ENCODE measurements around the gene ZNF652.
"Not testable (repeated sequence)": the region's sequence is repeated elsewhere in the genome, so short reads cannot be mapped to it uniquely, and the experiment has no call there.

The ZNF652 gene

DNA sequence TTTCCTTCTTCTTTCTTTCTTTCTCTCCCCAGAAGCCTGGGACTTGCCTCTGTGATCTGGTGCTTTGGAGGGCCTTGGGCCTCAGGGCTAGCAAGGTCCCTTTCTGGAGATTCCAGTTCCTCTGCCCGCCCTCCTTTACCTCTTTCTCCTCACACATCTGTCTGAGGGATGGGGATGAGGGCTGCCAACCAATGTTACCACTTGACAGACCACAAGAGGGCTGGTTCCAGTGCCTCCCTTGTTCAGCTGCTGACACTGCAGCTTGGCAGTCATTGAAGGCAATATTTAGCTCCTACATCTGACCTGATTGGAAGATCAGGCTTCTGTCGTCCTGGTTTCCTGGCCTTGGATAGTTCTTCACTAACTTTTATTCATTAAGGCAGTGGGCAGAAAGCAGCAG, 3.6 kb upstream of the ZNF652 start:
- Histone ChIP-seq H3K27me3 (ENCODE audit: low read depth, low read length) (no peaks in the 10 kb centered on the region), H3K27ac (ENCODE audit: low read length) (no peak overlapping the region), H3K4me3 (ENCODE audit: low read depth in 1 of 2, low read length in 2 of 2) (no peak overlapping the region), H3K36me3 (ENCODE audit: control insufficient read depth in 1 of 2, insufficient read depth in 2 of 2, low read length in 2 of 2) (no peaks in the 10 kb centered on the region), H3K9me3 (ENCODE audit: control insufficient read depth in 1 of 2, low read length in 2 of 2) (no peaks in the 10 kb centered on the region), H3K4me1 (ENCODE audit: control insufficient read depth in 1 of 2, insufficient read depth in 2 of 2, low read length in 2 of 2) (peaks cover 0 to 2% of the 10 kb centered on the region in 2 donors)

DNA sequence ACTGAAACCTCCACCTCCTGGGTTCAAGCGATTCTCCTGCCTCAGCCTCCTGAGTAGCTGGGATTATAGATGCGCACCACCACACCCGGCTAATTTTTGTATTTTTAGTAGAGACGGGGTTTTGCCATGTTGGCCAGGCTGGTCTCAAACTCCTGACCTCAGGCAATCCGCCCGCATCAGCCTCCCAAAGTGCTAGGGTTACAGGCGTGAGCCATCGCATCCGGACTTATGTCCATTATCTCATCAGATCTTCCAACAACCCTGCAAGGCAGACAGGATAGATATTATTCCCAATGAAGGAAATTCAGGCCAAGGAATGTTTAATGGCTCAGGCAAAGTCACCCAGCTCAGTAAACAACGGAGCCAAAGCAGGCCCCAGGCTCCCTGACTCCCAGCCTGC, 3.1 kb upstream of the ZNF652 start:
- H3K27me3 ChIP-seq (ENCODE audit: low read depth, low read length); H3K27ac ChIP-seq (ENCODE audit: low read length); H3K36me3 ChIP-seq (ENCODE audit: control insufficient read depth in 1 of 2, insufficient read depth in 2 of 2, low read length in 2 of 2); H3K9me3 ChIP-seq (ENCODE audit: control insufficient read depth in 1 of 2, low read length in 2 of 2); H3K4me3 ChIP-seq (ENCODE audit: low read depth in 1 of 2, low read length in 2 of 2); H3K4me1 ChIP-seq (ENCODE audit: control insufficient read depth in 1 of 2, insufficient read depth in 2 of 2, low read length in 2 of 2): not testable (repeated sequence)

DNA sequence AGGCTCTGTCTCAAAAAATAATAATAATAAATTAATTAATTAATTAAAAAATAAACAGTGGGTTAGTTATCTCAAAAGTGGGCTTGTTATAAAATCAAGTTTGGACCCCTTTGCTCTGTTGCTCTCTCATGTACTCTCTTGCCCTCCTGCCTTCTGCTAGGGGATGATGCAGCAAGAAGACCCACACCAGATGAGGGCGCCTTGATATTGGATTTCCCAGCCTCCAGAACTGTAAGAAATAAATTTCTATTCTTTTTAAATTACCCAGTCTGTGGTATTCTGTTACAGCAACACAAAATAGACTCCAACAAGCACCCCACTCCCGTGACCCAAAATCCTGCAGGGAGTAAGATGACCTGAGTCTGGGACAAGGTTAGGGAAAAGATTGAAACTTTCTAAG, 2.1 kb upstream of the ZNF652 start:
- H3K9me3 ChIP-seq (ENCODE audit: control insufficient read depth in 1 of 2, low read length in 2 of 2), result no peaks in the 10 kb centered on the region
- no peaks in the 10 kb centered on the region for H3K36me3 ChIP-seq (ENCODE audit: control insufficient read depth in 1 of 2, insufficient read depth in 2 of 2, low read length in 2 of 2)
- H3K27ac ChIP-seq (ENCODE audit: low read length), result no peak overlapping the region
- H3K4me3 ChIP-seq (ENCODE audit: low read depth in 1 of 2, low read length in 2 of 2), result no peak overlapping the region
- peaks cover 7 to 17% of the 10 kb centered on the region in 2 donors for H3K4me1 ChIP-seq (ENCODE audit: control insufficient read depth in 1 of 2, insufficient read depth in 2 of 2, low read length in 2 of 2)
- H3K27me3 ChIP-seq (ENCODE audit: low read depth, low read length), result no peaks in the 10 kb centered on the region

DNA sequence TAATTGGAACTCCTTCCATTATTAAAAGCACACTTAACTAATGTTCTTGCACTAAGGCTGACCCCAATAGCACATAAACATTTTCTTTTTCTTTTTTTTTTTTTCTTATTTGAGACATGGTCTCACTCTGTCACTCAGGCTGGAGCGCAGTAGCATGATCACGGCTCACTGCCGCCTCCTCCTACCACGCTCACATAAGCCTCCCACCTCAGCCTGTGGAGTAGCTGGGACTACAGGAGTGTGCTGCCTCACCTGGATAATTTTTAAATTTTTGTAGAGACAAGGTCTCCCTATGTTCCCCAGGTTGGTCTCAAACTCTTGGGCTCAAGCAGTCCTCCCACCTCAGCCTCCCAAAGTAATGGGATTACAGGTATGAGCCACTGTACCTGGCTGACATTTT, 1.2 kb upstream of the ZNF652 start:
- Histone ChIP-seq H3K4me3 (ENCODE audit: low read depth in 1 of 2, low read length in 2 of 2) (no peak overlapping the region), H3K36me3 (ENCODE audit: control insufficient read depth in 1 of 2, insufficient read depth in 2 of 2, low read length in 2 of 2) (no peaks in the 10 kb centered on the region), H3K4me1 (ENCODE audit: control insufficient read depth in 1 of 2, insufficient read depth in 2 of 2, low read length in 2 of 2) (peaks cover 12 to 26% of the 10 kb centered on the region in 2 donors), H3K27me3 (ENCODE audit: low read depth, low read length) (no peaks in the 10 kb centered on the region), H3K9me3 (ENCODE audit: control insufficient read depth in 1 of 2, low read length in 2 of 2) (no peaks in the 10 kb centered on the region), H3K27ac (ENCODE audit: low read length) (no peak overlapping the region)

DNA sequence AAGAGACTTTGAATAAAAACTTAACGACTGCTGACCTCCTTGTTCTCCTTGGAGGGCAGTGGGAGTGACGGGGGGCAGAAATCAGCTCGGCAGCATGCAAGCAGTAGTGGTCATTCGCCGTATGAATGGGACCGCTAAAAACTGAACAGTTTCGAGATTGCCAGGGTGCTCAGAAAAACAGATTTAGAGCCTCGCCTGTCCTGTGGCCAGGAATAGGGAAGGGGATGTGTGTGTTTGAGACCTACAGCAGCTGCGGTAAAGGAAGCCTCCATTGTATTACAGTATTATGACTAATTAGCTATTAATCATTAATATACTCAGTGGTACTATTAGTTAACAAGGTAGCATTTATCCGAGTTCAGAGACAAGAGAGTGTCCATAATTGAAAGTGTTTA, 670 bp upstream of the ZNF652 start:
- H3K9me3 ChIP-seq (ENCODE audit: control insufficient read depth in 1 of 2, low read length in 2 of 2), result no peaks in the 10 kb centered on the region
- H3K27me3 ChIP-seq (ENCODE audit: low read depth, low read length), result no peaks in the 10 kb centered on the region
- H3K4me1 ChIP-seq (ENCODE audit: control insufficient read depth in 1 of 2, insufficient read depth in 2 of 2, low read length in 2 of 2), result peaks cover 16 to 31% of the 10 kb centered on the region in 2 donors
- H3K4me3 ChIP-seq (ENCODE audit: low read depth in 1 of 2, low read length in 2 of 2), result peak overlapping the region; percentile 54 to 69
- H3K27ac ChIP-seq (ENCODE audit: low read length), result peak overlapping the region; percentile 74
- no peaks in the 10 kb centered on the region for H3K36me3 ChIP-seq (ENCODE audit: control insufficient read depth in 1 of 2, insufficient read depth in 2 of 2, low read length in 2 of 2)

DNA sequence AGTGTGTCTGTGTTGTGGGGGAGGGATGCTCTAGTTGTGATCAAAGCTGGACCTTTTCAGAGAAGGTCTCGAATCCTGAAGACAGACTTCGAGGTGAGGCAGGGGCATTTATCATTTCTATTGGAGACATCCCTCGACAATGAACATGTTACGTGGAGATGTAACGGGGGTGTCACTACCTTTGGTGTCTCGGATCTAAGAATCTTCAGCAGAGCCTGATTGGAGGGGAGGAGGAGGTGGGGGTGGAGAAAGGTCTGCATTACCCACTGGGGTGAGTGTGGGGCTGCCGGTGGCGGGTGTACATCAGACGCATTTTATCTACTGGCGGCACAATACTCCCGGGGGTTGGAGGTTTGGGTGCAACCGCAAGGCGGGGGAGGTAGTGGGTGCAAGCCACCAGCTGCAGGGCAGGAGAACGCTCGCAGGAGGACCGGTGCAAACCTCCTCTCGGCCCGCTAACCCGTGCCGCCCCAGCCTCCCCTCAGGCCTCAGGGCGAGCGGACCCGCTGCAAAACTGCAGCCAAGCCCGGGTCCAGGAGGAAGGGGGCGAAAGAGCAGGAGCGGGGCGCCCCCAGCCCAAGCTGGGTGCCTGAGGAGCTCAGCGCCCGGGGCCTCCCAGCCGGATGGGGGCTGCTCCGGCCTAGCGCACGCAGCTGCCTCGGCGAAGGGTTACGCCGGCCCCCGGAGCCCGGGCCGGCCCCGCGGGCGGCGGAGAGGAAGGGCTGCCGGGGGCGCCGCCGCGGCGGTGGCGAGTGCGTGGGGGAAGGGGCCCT, 735 bp downstream of the ZNF652 start:
- no peaks in the 10 kb centered on the region for H3K36me3 ChIP-seq (ENCODE audit: control insufficient read depth in 1 of 2, insufficient read depth in 2 of 2, low read length in 2 of 2)
- H3K9me3 ChIP-seq (ENCODE audit: control insufficient read depth in 1 of 2, low read length in 2 of 2), result no peaks in the 10 kb centered on the region
- H3K4me1 ChIP-seq (ENCODE audit: control insufficient read depth in 1 of 2, insufficient read depth in 2 of 2, low read length in 2 of 2), result peaks cover 18 to 43% of the 10 kb centered on the region in 2 donors
- peak overlapping the region; percentile 76 for H3K27ac ChIP-seq (ENCODE audit: low read length)
- peak overlapping the region; percentile 88 to 94 for H3K4me3 ChIP-seq (ENCODE audit: low read depth in 1 of 2, low read length in 2 of 2)
- H3K27me3 ChIP-seq (ENCODE audit: low read depth, low read length), result no peaks in the 10 kb centered on the region

DNA sequence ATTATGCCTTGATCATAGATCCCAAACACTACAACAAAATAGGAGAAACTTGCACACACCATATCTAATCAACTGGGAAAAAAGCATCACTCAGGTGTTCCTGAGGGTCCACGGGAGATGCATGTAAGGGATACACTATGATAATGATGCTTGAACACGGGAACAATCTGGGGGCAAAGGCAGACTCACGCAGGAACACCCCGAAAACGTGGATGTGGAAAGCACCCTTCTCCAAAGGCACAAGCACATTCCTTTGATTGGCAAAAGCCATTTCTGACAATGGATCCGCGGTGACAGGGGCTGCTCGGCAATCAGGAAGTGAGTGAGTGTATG, 1.3 kb downstream of the ZNF652 start:
- Histone ChIP-seq H3K4me3 (ENCODE audit: low read depth in 1 of 2, low read length in 2 of 2) (peak overlapping the region; percentile 88 to 94), H3K27ac (ENCODE audit: low read length) (peak overlapping the region; percentile 76)

DNA sequence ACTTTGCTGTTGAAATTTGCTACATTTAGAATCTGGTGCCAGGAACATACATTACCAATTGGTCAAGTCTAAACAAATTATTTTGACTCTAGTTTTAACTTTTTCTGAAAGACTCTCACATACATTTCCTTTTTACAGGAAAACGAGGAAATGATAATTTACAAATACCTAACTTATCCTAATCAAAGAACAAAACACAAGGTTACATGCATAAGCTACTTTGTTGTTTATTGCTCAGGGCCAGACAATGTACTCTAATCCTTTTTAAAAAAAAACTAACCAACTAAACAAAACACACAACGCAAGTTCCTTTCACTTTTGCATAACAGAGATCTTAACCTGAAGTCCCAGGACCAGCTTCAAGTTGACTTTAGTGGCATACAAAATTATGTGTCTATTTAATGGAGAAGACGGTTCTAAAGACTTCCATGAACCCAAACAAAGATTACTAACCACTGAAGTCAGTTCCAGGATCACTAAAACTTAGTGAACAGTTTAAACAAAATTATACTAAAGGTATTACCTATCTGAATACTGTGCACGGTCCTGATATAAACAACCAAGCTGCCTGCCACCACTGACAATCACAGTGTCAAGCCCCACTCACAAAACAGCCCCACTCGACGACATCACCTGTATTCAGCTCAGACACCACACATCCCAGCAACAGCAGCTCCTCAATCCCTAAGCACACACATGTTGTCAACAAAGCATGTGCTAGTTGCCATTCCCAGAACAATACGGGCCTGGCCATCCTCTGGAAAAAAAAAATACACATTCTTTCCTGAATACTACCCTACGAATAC, 1.9 kb downstream of the ZNF652 start:
- no peaks in the 10 kb centered on the region for H3K36me3 ChIP-seq (ENCODE audit: control insufficient read depth in 1 of 2, insufficient read depth in 2 of 2, low read length in 2 of 2)
- peak overlapping the region; percentile 88 to 94 for H3K4me3 ChIP-seq (ENCODE audit: low read depth in 1 of 2, low read length in 2 of 2)
- peak overlapping the region; percentile 76 for H3K27ac ChIP-seq (ENCODE audit: low read length)
- H3K9me3 ChIP-seq (ENCODE audit: control insufficient read depth in 1 of 2, low read length in 2 of 2), result no peaks in the 10 kb centered on the region
- H3K27me3 ChIP-seq (ENCODE audit: low read depth, low read length), result no peaks in the 10 kb centered on the region
- H3K4me1 ChIP-seq (ENCODE audit: control insufficient read depth in 1 of 2, insufficient read depth in 2 of 2, low read length in 2 of 2), result peaks cover 18 to 45% of the 10 kb centered on the region in 2 donors

More for the DNA sequence above, 1.3 kb downstream of the ZNF652 start:
- Histone ChIP-seq H3K27me3 (ENCODE audit: low read depth, low read length) (no peaks in the 10 kb centered on the region), H3K9me3 (ENCODE audit: control insufficient read depth in 1 of 2, low read length in 2 of 2) (no peaks in the 10 kb centered on the region), H3K4me1 (ENCODE audit: control insufficient read depth in 1 of 2, insufficient read depth in 2 of 2, low read length in 2 of 2) (peaks cover 18 to 45% of the 10 kb centered on the region in 2 donors), H3K36me3 (ENCODE audit: control insufficient read depth in 1 of 2, insufficient read depth in 2 of 2, low read length in 2 of 2) (no peaks in the 10 kb centered on the region)

DNA sequence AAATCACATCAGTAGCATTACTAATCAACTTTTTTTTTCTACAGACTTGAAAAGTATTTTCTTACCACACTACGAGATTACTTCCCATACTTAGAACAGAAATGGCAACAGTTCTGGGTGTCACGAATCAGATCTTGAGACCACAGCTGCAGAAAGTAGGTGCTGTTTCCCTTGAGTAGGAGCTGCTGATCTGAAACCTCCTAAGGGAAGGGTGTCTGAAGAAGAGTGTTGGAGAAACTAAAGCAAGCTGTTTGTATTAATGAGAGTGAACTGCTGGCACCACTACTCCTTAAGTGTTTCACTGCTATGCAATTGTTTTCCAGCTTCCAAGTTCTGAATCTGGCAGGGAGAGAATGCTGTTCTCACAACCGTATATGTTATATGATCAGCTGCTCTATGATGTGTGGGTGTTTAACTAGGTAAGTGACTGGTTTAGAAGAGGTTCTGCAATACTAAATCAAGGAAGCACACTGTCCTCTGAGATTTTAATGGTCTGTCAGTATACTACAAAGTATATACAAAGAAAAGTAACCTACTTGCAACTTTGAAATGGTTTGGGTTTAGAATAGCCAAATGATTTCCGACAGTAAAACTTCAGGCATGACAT, 3.3 kb downstream of the ZNF652 start:
- Histone ChIP-seq H3K27me3 (ENCODE audit: low read depth, low read length) (no peaks in the 10 kb centered on the region), H3K4me3 (ENCODE audit: low read depth in 1 of 2, low read length in 2 of 2) (peak overlapping the region in 1 of 2 donors; percentile 1), H3K36me3 (ENCODE audit: control insufficient read depth in 1 of 2, insufficient read depth in 2 of 2, low read length in 2 of 2) (no peaks in the 10 kb centered on the region), H3K4me1 (ENCODE audit: control insufficient read depth in 1 of 2, insufficient read depth in 2 of 2, low read length in 2 of 2) (peaks cover 18 to 45% of the 10 kb centered on the region in 2 donors), H3K9me3 (ENCODE audit: control insufficient read depth in 1 of 2, low read length in 2 of 2) (no peaks in the 10 kb centered on the region), H3K27ac (ENCODE audit: low read length) (no peak overlapping the region)

DNA sequence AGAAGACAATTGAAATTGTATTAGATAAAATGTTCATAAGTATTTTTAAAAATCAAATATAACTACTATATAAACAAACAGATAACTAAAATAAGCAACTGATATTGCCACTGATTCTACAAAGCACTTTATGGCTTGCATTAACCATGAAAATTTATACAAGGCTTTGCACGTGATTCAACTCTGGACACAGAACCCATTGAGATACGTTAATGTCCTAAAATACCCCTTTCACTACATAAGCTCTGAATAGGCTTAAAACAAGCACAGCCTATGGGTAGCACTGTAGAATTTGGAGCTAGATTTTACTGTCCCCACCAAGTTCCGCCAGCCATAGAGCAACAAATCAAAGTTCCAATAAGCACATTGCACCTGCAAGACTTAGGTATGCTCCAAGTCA, 4.5 kb downstream of the ZNF652 start:
- Histone ChIP-seq H3K4me3 (ENCODE audit: low read depth in 1 of 2, low read length in 2 of 2) (peak overlapping the region in 1 of 2 donors; percentile 1), H3K27me3 (ENCODE audit: low read depth, low read length) (no peaks in the 10 kb centered on the region), H3K4me1 (ENCODE audit: control insufficient read depth in 1 of 2, insufficient read depth in 2 of 2, low read length in 2 of 2) (peaks cover 18 to 48% of the 10 kb centered on the region in 2 donors), H3K36me3 (ENCODE audit: control insufficient read depth in 1 of 2, insufficient read depth in 2 of 2, low read length in 2 of 2) (no peaks in the 10 kb centered on the region), H3K9me3 (ENCODE audit: control insufficient read depth in 1 of 2, low read length in 2 of 2) (no peaks in the 10 kb centered on the region), H3K27ac (ENCODE audit: low read length) (no peak overlapping the region)

DNA sequence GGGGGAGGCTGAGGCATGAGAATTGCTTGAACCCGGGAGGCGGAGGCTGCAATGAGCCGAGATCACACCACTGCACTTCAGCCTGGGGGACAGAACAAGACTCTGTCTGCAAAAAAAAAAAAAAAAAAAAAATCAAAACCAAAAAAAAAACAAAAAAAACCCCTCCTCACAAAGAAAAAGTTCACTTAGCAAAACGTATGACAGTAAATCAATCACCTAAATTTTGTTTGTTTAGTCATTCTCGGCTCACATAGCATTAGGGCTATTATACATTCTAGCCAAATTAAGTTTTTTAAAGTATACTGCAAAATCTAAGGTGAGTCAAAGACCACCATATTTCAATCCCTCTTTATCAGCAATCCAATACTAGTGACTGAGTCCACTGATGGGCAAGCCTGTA, 5.7 kb downstream of the ZNF652 start:
- H3K27me3 ChIP-seq (ENCODE audit: low read depth, low read length), result no peaks in the 10 kb centered on the region
- no peaks in the 10 kb centered on the region for H3K9me3 ChIP-seq (ENCODE audit: control insufficient read depth in 1 of 2, low read length in 2 of 2)
- H3K36me3 ChIP-seq (ENCODE audit: control insufficient read depth in 1 of 2, insufficient read depth in 2 of 2, low read length in 2 of 2), result no peaks in the 10 kb centered on the region
- no peak overlapping the region for H3K27ac ChIP-seq (ENCODE audit: low read length)
- H3K4me3 ChIP-seq (ENCODE audit: low read depth in 1 of 2, low read length in 2 of 2), result no peak overlapping the region
- peaks cover 18 to 48% of the 10 kb centered on the region in 2 donors for H3K4me1 ChIP-seq (ENCODE audit: control insufficient read depth in 1 of 2, insufficient read depth in 2 of 2, low read length in 2 of 2)

All from muscle layer of duodenum (tissue), 2 donors.